HG02885 (cell line): Measurements from ENCODE around the gene PPFIA2.
"Not testable (repeated sequence)": the region's sequence is repeated elsewhere in the genome, so short reads cannot be mapped to it uniquely, and the experiment has no call there.

Experiments used
- ATAC-seq: cut with Tn5 transposase; IDR thresholded peaks from one replicate; pipeline ENCODE4 v1.9.1; 2021; ENCODE audit warnings: mild to moderate bottlenecking; ENCODE audit not compliant: unreplicated experiment, poor library complexity

The PPFIA2 gene

GRCh38 chr12:81679614-81680013 lies 79.5 kb downstream of the PPFIA2 start:
- ATAC-seq: no peak

GRCh38 chr12:81670759-81671158 lies 88.4 kb downstream of the PPFIA2 start:
- ATAC-seq: no peak

GRCh38 chr12:81668475-81668874 lies 90.7 kb downstream of the PPFIA2 start:
- peak; percentile 87 for ATAC-seq

- not testable (repeated sequence) for ATAC-seq
Observed at GRCh38 chr12:81659310-81659709, 99.8 kb downstream of the PPFIA2 start.

- ATAC-seq: peak; percentile 75
Observed at GRCh38 chr12:81644503-81644902, 114.6 kb downstream of the PPFIA2 start.

- no peak for ATAC-seq
Observed at GRCh38 chr12:81639196-81639595, 120.0 kb downstream of the PPFIA2 start.

GRCh38 chr12:81633127-81633526 lies 126.0 kb downstream of the PPFIA2 start:
- no peak for ATAC-seq

- ATAC-seq: peak; percentile 29
Observed at GRCh38 chr12:81627336-81628189, 131.6 kb downstream of the PPFIA2 start.

GRCh38 chr12:81626406-81626805 lies 132.7 kb downstream of the PPFIA2 start:
- no peak for ATAC-seq

GRCh38 chr12:81617915-81618314 lies 141.2 kb downstream of the PPFIA2 start:
- no peak for ATAC-seq

GRCh38 chr12:81615026-81615588 lies 144.0 kb downstream of the PPFIA2 start:
- ATAC-seq: no peak

GRCh38 chr12:81610955-81611889 lies 147.9 kb downstream of the PPFIA2 start:
- ATAC-seq: peak; percentile 63

- ATAC-seq: no peak
Observed at GRCh38 chr12:81597928-81598604, 161.1 kb downstream of the PPFIA2 start.

- ATAC-seq: no peak
Observed at GRCh38 chr12:81596558-81596957, 162.6 kb downstream of the PPFIA2 start.

- no peak for ATAC-seq
Observed at GRCh38 chr12:81591256-81591655, 167.9 kb downstream of the PPFIA2 start.

GRCh38 chr12:81590703-81591102 lies 168.4 kb downstream of the PPFIA2 start:
- ATAC-seq: not testable (repeated sequence)

- ATAC-seq: no peak
Observed at GRCh38 chr12:81588235-81589008, 170.7 kb downstream of the PPFIA2 start.

- no peak for ATAC-seq
Observed at GRCh38 chr12:81585787-81586186, 173.4 kb downstream of the PPFIA2 start.

GRCh38 chr12:81573228-81573627 lies 185.9 kb downstream of the PPFIA2 start:
- ATAC-seq: no peak
